Esophagus squamous epithelium (tissue), 5 donors: ENCODE results near the gene GBX1. TPM values are rescaled to one million over a fixed set of nuclear protein-coding genes. Genes with fewer than 3 reads are reported as not detected.

ENCODE experiments used
- DNase-seq: peaks from one replicate; lab custom pipeline; 2025; lab: John Stamatoyannopoulos, UW
- H3K27ac ChIP-seq, 4 donors: fragments of 200-600 bp; sonication (generic); one replicate each; pipeline ENCODE4 v1.5.1; 2016 to 2019; ENCODE audit warnings: mild to moderate bottlenecking in 1 of 4
- H3K27me3 ChIP-seq, 4 donors: fragments of 200-600 bp; sonication (generic); 1 replicate in 3 of 4; 2 replicates in 1 of 4; pipeline versions ENCODE4 v1.5.1 to v1.6.0; 2017 to 2021; ENCODE audit warnings: antibody characterized with exemption in 1 of 4
- H3K36me3 ChIP-seq, 3 donors: fragments of 200-600 bp; sonication (generic); one replicate each; pipeline ENCODE4 v1.5.1; 2016 to 2019
- H3K4me1 ChIP-seq, 3 donors: fragments of 200-600 bp; sonication (generic); one replicate each; pipeline ENCODE4 v1.5.1; 2017 to 2019
- H3K4me3 ChIP-seq, 4 donors: fragments of 200-600 bp; sonication (generic); 1 replicate in 3 of 4; 2 replicates in 1 of 4; pipeline ENCODE4 v1.5.1; 2016 to 2019; ENCODE audit warnings: mild to moderate bottlenecking in 2 of 4, moderate library complexity in 1 of 4
- H3K9me3 ChIP-seq, 3 donors: fragments of 200-600 bp; sonication (generic); one replicate each; pipeline ENCODE4 v1.5.1; 2016 to 2019
- POLR2A ChIP-seq, 4 donors: fragments of 450-650 bp; IDR thresholded peaks; one replicate each; pipeline ENCODE4 v1.6.1; 2017; ENCODE audit warnings: antibody characterized with exemption in 4 of 4, mild to moderate bottlenecking in 4 of 4, moderate library complexity in 3 of 4
- WGBS, 2 donors: methylation state at CpG; one replicate each; pipeline ENCODE4 v1.1.5; 2018; 5-methylcytosine and 5-hydroxymethylcytosine counted together
- intact Hi-C: fragments of 100-400 bp; cut with DNase I; formaldehyde crosslinking; loops from one replicate; pipeline ENCODE4 v1.15.0; 2022
- total RNA-seq, 4 donors: library from RNA; depleted of rRNA; stranded (reverse); fragments of >200 nt; gene quantifications; one replicate each; pipeline ENCODE4 v1.1.0, GENCODE V29; 2016
- TF ChIP-seq, protein P1 (sequence below), 6 experiments: fragments of 450-650 bp in 4 of 6; fragments of 200-600 bp in 2 of 6; sonication (generic) in 2 of 6; IDR thresholded peaks; one replicate each; pipeline ENCODE4 v1.5.1; 2016 to 2019; ENCODE audit warnings: antibody characterized with exemption in 6 of 6, mild to moderate bottlenecking in 4 of 6, moderate library complexity in 4 of 6
- donor health status: DM: yes; HTN: yes; CAD: no.

The GBX1 gene
- total RNA-seq, 4 donors from 2014 or later: not detected

DNA sequence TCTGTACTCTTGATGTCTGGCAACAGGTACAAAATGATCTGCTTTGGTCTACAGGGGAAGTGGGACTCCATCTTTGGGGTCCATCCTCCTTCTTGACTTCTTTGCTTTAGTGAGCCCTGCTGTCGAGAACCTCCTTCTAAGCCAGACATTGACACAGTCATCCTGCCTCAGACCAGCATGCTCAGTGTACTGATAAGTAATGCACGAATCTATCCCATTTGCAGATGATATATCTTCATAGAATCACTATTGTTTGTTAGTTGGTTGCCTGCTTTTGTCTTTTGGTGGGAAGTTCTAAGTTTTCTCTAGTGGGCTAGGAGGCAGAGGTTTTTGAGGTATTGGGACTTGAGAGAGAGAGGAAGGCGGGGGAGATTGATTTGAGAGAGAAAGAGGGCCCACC, 33.9 kb upstream of the GBX1 start:
- Histone ChIP-seq H3K27me3 (peaks cover 0 to 47% (median 0%) of the 10 kb centered on the region in 4 donors), H3K27ac (no peak overlapping the region), H3K36me3 (no peaks in the 10 kb centered on the region), H3K9me3 (no peaks in the 10 kb centered on the region), H3K4me3 (no peak overlapping the region), H3K4me1 (peaks cover 0 to 9% (median 0%) of the 10 kb centered on the region in 3 donors)
- intact Hi-C loops: no loop called here
- 64 to 74% methylated on average over 3 of the region's 3 CpGs for WGBS, 2 donors
- DNase-seq: no peak
- TF ChIP-seq POLR2A (IDR thresholded peaks at IDR 0.05): no peak
- TF ChIP-seq, protein P1, sequence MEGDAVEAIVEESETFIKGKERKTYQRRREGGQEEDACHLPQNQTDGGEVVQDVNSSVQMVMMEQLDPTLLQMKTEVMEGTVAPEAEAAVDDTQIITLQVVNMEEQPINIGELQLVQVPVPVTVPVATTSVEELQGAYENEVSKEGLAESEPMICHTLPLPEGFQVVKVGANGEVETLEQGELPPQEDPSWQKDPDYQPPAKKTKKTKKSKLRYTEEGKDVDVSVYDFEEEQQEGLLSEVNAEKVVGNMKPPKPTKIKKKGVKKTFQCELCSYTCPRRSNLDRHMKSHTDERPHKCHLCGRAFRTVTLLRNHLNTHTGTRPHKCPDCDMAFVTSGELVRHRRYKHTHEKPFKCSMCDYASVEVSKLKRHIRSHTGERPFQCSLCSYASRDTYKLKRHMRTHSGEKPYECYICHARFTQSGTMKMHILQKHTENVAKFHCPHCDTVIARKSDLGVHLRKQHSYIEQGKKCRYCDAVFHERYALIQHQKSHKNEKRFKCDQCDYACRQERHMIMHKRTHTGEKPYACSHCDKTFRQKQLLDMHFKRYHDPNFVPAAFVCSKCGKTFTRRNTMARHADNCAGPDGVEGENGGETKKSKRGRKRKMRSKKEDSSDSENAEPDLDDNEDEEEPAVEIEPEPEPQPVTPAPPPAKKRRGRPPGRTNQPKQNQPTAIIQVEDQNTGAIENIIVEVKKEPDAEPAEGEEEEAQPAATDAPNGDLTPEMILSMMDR (IDR thresholded peaks at IDR 0.05): no peak

DNA sequence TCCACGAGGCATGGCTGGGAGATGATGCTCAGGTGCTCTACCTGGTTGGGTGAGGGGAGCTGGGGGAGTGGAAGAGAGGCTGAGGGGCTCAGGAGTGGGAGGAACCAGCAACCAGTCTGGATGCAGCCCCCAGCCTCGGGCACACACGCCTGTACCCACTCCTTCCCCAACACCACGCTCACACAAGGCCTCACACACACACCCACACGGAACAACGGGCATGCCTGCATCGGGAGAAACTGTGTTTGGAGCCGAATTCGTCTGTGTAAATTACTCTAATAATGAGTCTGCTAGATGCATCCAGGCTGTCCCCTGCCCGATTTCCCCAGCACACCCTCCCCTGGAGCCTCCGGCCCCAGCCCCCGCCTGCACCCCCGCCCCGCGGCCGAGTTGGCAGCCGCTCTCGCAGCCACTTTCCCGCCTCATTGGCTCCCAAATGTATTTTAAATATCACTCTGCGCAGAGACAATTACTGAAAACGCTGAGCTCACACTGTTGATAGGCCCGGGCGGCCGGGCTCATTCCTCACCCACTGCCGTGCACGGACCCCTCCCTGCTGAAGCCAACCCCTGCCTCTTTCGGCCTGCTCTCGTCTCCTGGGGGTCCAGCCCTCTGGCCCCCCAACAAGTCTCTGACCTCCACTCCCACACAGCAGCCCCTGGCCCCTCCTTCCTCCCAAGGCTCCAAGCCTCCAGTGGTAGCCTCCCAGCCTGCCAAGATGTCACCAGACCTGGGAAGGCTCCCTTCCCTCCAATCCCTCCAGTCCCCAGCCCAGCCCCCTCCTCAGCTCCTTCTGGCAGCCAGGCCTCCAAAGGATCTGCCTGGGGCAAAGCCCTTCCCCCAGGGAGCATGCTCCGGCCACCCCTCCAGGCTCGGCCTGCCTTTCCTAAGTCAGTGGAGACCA, 31.7 kb upstream of the GBX1 start:
- WGBS, 2 donors: 32 to 59% methylated on average over 18 to 27 of the region's 30 CpGs
- H3K4me3 ChIP-seq: no peak overlapping the region
- H3K27me3 ChIP-seq: peaks cover 0 to 40% (median 0%) of the 10 kb centered on the region in 4 donors
- intact Hi-C loops: no loop called here
- no peaks in the 10 kb centered on the region for H3K9me3 ChIP-seq
- H3K36me3 ChIP-seq: no peaks in the 10 kb centered on the region
- TF ChIP-seq, protein P1 (IDR thresholded peaks at IDR 0.05): no peak
- TF ChIP-seq POLR2A (IDR thresholded peaks at IDR 0.05): no peak
- H3K4me1 ChIP-seq: peaks cover 0 to 9% (median 0%) of the 10 kb centered on the region in 3 donors
- H3K27ac ChIP-seq: no peak overlapping the region
- no peak for DNase-seq

DNA sequence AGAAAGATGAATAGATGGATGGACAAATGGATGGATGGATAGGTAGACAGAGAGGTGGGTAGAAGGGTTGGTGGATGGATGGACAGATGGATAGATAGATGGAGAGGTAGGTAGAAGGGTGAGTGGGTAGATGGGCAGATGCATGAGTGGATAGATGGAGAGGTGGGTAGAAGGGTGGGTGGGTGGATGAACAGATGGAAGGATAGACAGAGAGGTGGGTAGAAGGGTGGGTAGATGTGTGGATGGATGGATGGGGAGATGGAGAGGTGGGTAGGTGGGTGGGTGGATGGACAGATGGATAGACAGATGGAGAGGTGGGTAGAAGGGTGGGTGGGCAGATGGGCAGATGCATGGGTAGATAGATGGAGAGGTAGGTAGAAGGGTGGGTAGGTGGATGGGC, 30.4 kb upstream of the GBX1 start:
- Histone ChIP-seq H3K36me3 (no peaks in the 10 kb centered on the region), H3K4me1 (peaks cover 0 to 9% (median 0%) of the 10 kb centered on the region in 3 donors), H3K27me3 (peaks cover 0 to 34% (median 0%) of the 10 kb centered on the region in 4 donors), H3K9me3 (no peaks in the 10 kb centered on the region), H3K27ac (no peak overlapping the region), H3K4me3 (no peak overlapping the region)
- TF ChIP-seq, protein P1 (IDR thresholded peaks at IDR 0.05): no peak
- TF ChIP-seq POLR2A (IDR thresholded peaks at IDR 0.05): no peak
- intact Hi-C loops: no loop called here
- no peak for DNase-seq

DNA sequence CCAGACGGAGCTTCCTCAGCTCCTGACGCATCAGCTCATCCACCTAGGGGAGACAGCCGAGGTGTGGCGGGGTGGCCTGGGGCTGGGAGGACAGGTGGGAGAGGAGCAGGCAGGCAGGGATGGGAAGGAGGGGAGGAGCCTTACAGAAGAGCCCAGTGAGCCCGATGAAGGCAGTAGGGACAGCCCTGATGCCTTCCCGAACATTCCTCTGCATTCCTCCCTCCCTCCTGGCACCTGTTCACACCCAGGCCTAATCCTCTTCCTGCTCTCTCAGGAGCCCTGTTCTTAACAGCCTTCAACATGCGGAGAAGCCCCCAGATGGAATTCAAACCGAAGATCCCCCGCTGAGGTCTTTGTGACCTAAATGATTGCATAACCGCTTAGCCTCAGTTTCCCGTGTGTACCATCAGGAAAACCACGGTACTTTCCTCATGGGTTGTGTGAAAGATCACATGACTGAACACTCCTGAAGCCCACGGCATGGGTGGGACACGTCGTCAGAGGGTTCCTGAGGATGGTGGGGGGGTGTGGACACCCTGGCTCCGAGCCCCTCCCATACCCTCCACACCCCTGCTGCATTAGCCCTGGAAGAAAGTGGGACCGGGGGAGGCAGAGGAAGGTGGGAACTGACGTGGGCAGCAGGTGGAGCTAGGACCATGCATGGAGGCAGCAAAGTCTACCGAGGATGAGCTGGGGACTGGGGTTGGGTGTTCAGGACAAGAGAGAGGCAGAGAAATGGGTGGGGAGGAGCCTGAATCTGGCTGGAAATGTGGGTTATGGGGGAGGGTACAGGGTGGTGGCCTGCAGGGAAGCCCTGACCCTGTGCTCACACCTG, 28.3 kb upstream of the GBX1 start:
- intact Hi-C loops: no loop called here
- Histone ChIP-seq H3K4me3 (no peak overlapping the region), H3K4me1 (peaks cover 0 to 9% (median 0%) of the 10 kb centered on the region in 3 donors), H3K27me3 (peaks cover 0 to 34% (median 0%) of the 10 kb centered on the region in 4 donors), H3K36me3 (no peaks in the 10 kb centered on the region), H3K9me3 (no peaks in the 10 kb centered on the region), H3K27ac (no peak overlapping the region)
- no peak for DNase-seq
- TF ChIP-seq, protein P1 (IDR thresholded peaks at IDR 0.05): no peak
- no peak for TF ChIP-seq POLR2A (IDR thresholded peaks at IDR 0.05)
- 41 to 53% methylated on average over 13 to 16 of the region's 19 CpGs for WGBS, 2 donors
